GM23338 (cell line): ENCODE data around the gene RNF145.

Experiments
- EZH2 ChIP-seq: fragments of 200-600 bp; sonication (generic); IDR thresholded peaks from one replicate; pipeline ENCODE4 v1.8.0; 2017; ENCODE audit warnings: antibody characterized with exemption, mild to moderate bottlenecking, low read depth; ENCODE audit not compliant: unreplicated experiment
- JUNB ChIP-seq: IDR thresholded peaks from one replicate; pipeline ENCODE4 v1.6.1; 2016; ENCODE audit warnings: antibody characterized with exemption; ENCODE audit not compliant: unreplicated experiment
- POLR2AphosphoS5 ChIP-seq: IDR thresholded peaks from 2 replicates; pipeline ENCODE4 v1.6.1; 2016; ENCODE audit warnings: antibody characterized with exemption, low read depth
- REST ChIP-seq: IDR thresholded peaks from one replicate; pipeline ENCODE4 v1.6.1; 2018; ENCODE audit warnings: antibody characterized with exemption; ENCODE audit not compliant: unreplicated experiment
- ZNF331 ChIP-seq: fragments of 250-450 bp; sonication (Bioruptor Pico); IDR thresholded peaks from 2 replicates; pipeline ENCODE4 v1.5.0; 2020; ENCODE audit warnings: low read depth, mild to moderate bottlenecking, moderate library complexity
- TF ChIP-seq, protein P1 (sequence below), 2 experiments: fragments of 200-600 bp in 1 of 2; sonication (generic) in 1 of 2; conservative IDR thresholded peaks; 2 replicates each; pipeline versions ENCODE4 v1.5.1 to v1.6.1; 2016 to 2017; ENCODE audit warnings: antibody characterized with exemption in 2 of 2, low read depth in 2 of 2, mild to moderate bottlenecking in 2 of 2, moderate library complexity in 1 of 2

DNA sequence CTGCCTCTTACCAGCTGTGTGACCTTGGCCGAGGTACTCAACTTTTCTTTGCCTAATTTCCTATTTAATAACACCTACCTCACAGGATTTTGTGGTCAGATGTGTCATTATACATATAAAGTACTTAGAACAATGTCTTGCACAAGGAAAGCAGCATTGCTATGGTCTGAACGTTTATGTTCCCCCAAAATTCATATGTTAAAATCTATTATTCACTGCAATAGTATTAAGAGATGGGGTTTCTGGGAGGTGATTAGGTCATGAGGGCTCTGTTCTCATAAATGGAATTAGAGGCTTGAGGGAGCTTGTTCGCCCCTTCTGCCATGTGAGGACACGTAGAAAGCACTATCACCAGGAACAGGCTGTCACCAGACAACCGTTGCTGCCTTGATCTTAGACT, 10.9 kb upstream of the RNF145 start:
- TF ChIP-seq, protein P1, sequence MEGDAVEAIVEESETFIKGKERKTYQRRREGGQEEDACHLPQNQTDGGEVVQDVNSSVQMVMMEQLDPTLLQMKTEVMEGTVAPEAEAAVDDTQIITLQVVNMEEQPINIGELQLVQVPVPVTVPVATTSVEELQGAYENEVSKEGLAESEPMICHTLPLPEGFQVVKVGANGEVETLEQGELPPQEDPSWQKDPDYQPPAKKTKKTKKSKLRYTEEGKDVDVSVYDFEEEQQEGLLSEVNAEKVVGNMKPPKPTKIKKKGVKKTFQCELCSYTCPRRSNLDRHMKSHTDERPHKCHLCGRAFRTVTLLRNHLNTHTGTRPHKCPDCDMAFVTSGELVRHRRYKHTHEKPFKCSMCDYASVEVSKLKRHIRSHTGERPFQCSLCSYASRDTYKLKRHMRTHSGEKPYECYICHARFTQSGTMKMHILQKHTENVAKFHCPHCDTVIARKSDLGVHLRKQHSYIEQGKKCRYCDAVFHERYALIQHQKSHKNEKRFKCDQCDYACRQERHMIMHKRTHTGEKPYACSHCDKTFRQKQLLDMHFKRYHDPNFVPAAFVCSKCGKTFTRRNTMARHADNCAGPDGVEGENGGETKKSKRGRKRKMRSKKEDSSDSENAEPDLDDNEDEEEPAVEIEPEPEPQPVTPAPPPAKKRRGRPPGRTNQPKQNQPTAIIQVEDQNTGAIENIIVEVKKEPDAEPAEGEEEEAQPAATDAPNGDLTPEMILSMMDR (conservative IDR thresholded peaks at IDR 0.05; ENCODE audit: low read depth in 2 of 2) = no peak
- TF ChIP-seq REST (no peak), POLR2AphosphoS5 (no peak), EZH2 (no peak), JUNB (no peak), ZNF331 (CRISPR knock-in tag) (no peak)
